Gastrocnemius medialis (tissue), 4 donors: ENCODE data around the gene CCDC185.

ENCODE experiments used
- CTCF ChIP-seq, 5 experiments: fragments of 450-650 bp in 3 of 5; fragments of 200-600 bp in 2 of 5; sonication (generic) in 2 of 5; IDR thresholded peaks in 4 of 5; conservative IDR thresholded peaks in 1 of 5; 1 replicate in 4 of 5; 2 replicates in 1 of 5; pipeline ENCODE4 v1.5.1; 2016 to 2019; ENCODE audit warnings: antibody characterized with exemption in 5 of 5, mild to moderate bottlenecking in 3 of 5, moderate library complexity in 3 of 5
- POLR2A ChIP-seq, 2 donors: fragments of 450-650 bp; IDR thresholded peaks; one replicate each; pipeline ENCODE4 v1.6.1; 2017; ENCODE audit warnings: antibody characterized with exemption in 2 of 2, mild to moderate bottlenecking in 2 of 2, moderate library complexity in 2 of 2

- no peak for TF ChIP-seq CTCF (IDR thresholded peaks at IDR 0.05 in 4 of 5, conservative IDR thresholded peaks at IDR 0.05 in 1 of 5)
- no peak for TF ChIP-seq POLR2A (IDR thresholded peaks at IDR 0.05)
Measured at GRCh38 chr1:223363057-223363855, 30.0 kb upstream of the CCDC185 start.
